ENCODE data around the gene NUDT15. TPM values are rescaled to one million over a fixed set of nuclear protein-coding genes. Genes with fewer than 3 reads are reported as not detected.
"Not testable (repeated sequence)": the region's sequence is repeated elsewhere in the genome, so short reads cannot be mapped to it uniquely, and the experiment has no call there.

The NUDT15 gene
- total and polyA plus RNA-seq, 2 experiments from 2014 or later: 12.7 to 21.9 TPM

DNA sequence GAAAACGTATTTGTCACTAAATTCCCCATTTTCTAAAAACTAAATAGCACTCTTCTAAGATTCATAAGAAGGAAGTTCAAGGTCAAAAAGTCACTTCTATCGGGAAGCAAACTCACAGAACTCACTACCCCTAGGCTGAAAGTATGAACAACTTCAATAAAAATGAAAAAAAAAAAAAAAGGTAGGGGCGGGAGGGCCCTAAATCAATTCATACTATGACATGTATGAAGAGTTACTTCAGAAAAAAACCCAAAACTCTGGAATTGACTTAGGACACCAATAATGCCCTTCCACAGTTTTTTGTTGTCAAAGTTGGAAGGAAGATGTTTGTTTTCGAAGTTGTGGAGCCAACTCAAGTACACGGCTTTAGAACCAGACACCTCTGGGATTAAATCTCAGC lies 37.6 kb upstream of the NUDT15 start:
- Histone ChIP-seq H3K4me1 (ENCODE audit: low read depth) (peaks cover 14% of the 10 kb centered on the region), H3K4me3 (peak overlapping the region; percentile 88), H3K9me3 (ENCODE audit: low read depth) (no peaks in the 10 kb centered on the region), H3K36me3 (peaks cover 7% of the 10 kb centered on the region), H3K27me3 (no peaks in the 10 kb centered on the region), H3K27ac (no peak overlapping the region)
- TF ChIP-seq, protein P1, sequence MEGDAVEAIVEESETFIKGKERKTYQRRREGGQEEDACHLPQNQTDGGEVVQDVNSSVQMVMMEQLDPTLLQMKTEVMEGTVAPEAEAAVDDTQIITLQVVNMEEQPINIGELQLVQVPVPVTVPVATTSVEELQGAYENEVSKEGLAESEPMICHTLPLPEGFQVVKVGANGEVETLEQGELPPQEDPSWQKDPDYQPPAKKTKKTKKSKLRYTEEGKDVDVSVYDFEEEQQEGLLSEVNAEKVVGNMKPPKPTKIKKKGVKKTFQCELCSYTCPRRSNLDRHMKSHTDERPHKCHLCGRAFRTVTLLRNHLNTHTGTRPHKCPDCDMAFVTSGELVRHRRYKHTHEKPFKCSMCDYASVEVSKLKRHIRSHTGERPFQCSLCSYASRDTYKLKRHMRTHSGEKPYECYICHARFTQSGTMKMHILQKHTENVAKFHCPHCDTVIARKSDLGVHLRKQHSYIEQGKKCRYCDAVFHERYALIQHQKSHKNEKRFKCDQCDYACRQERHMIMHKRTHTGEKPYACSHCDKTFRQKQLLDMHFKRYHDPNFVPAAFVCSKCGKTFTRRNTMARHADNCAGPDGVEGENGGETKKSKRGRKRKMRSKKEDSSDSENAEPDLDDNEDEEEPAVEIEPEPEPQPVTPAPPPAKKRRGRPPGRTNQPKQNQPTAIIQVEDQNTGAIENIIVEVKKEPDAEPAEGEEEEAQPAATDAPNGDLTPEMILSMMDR (IDR thresholded peaks at IDR 0.05; ENCODE audit: low read depth, low read length): no peak
- DNase-seq (ENCODE audit: low read depth in 1 of 2, low spot score in 1 of 2): no peak

DNA sequence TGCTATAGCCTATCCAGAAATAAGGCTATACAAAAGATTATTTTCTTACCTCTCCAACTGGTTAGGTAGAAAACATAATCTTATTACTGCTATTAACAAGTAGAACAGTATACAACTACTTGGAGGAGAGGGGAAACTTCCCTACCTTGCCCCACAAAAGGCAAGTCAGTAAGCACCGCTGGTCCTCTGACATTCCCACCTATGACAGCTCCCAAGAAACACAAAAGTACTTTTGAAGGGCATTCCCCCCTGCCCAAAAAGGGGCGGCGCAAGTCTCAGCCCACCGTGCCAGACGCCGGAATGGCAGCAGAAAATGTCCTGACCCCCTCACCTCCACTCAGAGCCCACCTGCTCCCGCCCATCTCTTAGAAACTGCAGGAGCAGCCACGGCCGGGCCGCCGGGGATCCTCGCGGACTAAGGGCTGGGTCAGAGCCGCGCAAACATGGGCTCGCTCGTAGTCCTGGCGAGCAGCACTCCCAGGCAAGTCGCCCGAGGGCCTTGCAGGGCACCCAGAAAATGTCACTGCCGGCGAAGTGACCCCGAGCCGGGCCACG lies 36.9 kb upstream of the NUDT15 start:
- H3K27me3 ChIP-seq: no peaks in the 10 kb centered on the region
- TF ChIP-seq, protein P1 (IDR thresholded peaks at IDR 0.05; ENCODE audit: low read depth, low read length): no peak
- DNase-seq (ENCODE audit: low read depth in 1 of 2, low spot score in 1 of 2): peak in 1 of 2 donors; percentile 58
- no peaks in the 10 kb centered on the region for H3K9me3 ChIP-seq (ENCODE audit: low read depth)
- peak overlapping the region; percentile 88 for H3K4me3 ChIP-seq
- peaks cover 14% of the 10 kb centered on the region for H3K4me1 ChIP-seq (ENCODE audit: low read depth)
- peak overlapping the region; percentile 85 for H3K27ac ChIP-seq
- H3K36me3 ChIP-seq: peaks cover 3% of the 10 kb centered on the region

DNA sequence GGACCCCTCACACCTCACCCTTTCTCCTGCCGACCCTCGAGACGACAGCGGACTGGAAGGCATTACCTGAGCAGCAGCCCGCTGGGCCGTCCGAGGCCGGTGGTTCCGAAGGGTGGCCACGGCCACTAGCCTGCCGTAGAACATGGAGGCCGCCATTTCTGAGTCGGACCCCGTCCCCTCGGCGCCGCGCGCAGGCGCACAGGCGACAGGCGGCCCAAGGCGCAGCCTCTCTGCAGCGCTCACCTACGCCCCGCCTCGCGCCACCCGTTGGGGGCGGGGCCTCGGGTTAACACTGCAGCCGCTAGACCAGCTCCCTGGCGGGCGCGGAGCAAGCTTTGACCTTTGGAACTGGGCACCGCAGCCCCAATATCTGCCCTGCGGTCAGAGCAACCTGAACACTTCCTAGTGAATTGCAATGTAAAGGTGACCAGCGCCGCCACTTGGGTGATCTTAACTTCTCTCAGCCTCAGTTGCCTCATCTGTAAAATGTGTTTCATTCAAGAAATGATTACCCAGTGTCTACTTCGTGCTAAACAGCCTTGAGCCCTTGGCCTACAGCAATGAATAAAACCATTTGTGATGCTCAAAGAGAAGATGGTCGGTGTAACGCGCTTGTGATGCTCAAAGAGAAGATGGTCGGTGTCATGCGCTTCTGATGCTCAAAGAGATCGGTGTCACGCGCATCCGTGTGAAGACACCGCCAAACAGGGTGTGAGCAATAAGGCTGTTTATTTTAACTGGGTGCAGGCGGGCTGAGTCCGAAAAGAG lies 36.2 kb upstream of the NUDT15 start, which contains the start of gene SUCLA2:
Gene SUCLA2, minus strand, starts transcription at position 160 of the 768 bp plus-strand sequence. Its CDS starts 4 bp downstream, at position 156.
- TF ChIP-seq, protein P1 (IDR thresholded peaks at IDR 0.05; ENCODE audit: low read depth, low read length): no peak
- Histone ChIP-seq H3K9me3 (ENCODE audit: low read depth) (no peaks in the 10 kb centered on the region), H3K27ac (peak within 1 kb of the TSS; percentile 85), H3K4me1 (ENCODE audit: low read depth) (peaks cover 14% of the 10 kb centered on the region), H3K36me3 (no peaks in the 10 kb centered on the region), H3K27me3 (no peaks in the 10 kb centered on the region), H3K4me3 (peak within 1 kb of the TSS; percentile 88)
- DNase-seq (ENCODE audit: low read depth in 1 of 2, low spot score in 1 of 2): peak; percentile 92 to 95

DNA sequence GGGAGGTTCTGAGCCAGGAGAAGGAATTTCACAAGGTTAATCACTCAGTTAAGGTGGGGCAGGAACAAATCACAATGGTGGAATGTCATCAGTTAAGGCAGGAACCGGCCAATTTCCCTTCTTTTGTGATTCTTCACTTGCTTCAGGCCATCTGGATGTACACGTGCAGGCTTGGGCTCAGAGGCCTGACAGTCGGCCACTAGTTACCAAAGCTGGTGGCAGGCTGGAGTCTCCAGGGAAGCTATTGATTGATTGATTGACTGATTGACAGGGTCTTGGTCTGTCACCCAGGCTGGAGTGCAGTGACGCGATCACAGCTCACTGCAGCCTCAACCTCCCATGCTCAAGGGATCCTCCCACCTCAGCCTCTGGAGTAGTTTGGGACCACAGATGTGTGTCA lies 35.5 kb upstream of the NUDT15 start:
- peaks cover 14% of the 10 kb centered on the region for H3K4me1 ChIP-seq (ENCODE audit: low read depth)
- H3K9me3 ChIP-seq (ENCODE audit: low read depth); DNase-seq (ENCODE audit: low read depth in 1 of 2, low spot score in 1 of 2); H3K36me3 ChIP-seq; H3K27me3 ChIP-seq; H3K4me3 ChIP-seq; H3K27ac ChIP-seq: not testable (repeated sequence)

DNA sequence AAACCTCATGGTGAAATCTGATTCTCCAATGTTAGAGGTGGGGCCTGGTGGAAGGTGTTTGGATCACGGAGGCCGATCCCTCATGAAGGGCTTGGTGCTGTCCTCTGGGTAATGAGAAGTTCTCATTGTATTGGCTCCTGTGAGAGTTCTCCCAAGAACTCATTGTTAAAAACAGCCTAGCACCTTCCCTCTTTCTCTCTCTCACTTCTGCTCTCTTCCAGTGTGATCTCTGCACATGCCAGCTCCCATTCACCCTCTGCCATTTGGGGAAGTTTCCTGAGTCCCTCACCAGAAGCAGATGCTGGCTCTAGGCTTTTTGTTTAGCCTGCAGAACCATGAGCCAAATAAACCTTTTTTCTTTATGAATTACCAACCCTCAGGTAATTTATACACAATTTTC lies 33.3 kb upstream of the NUDT15 start:
- DNase-seq (ENCODE audit: low read depth in 1 of 2, low spot score in 1 of 2): no peak
- Histone ChIP-seq H3K4me1 (ENCODE audit: low read depth) (peaks cover 6% of the 10 kb centered on the region), H3K36me3 (no peaks in the 10 kb centered on the region), H3K27ac (no peak overlapping the region), H3K4me3 (no peak overlapping the region), H3K27me3 (no peaks in the 10 kb centered on the region), H3K9me3 (ENCODE audit: low read depth) (no peaks in the 10 kb centered on the region)
- TF ChIP-seq, protein P1 (IDR thresholded peaks at IDR 0.05; ENCODE audit: low read depth, low read length): no peak

DNA sequence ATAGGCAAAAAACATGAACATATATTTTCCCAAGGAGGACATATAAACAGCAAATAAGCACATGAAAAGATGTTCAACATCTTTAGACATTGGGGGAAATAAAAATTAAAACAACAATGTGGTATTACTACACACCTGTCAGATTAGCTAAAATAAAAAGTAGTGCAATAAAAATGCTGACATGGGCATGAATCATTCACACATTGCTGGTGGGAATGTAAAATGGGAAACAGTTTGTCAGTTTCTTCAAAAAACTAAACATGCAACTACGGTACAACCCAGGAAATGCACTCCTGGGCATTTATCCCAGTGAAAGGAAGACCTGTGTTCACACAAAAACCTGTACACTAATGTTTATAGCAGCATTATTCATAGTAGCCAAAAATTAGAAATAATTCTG lies 31.1 kb upstream of the NUDT15 start:
- no peak overlapping the region for H3K4me3 ChIP-seq
- H3K36me3 ChIP-seq: no peaks in the 10 kb centered on the region
- no peaks in the 10 kb centered on the region for H3K27me3 ChIP-seq
- TF ChIP-seq, protein P1 (IDR thresholded peaks at IDR 0.05; ENCODE audit: low read depth, low read length): no peak
- DNase-seq (ENCODE audit: low read depth in 1 of 2, low spot score in 1 of 2): no peak
- H3K9me3 ChIP-seq (ENCODE audit: low read depth): no peaks in the 10 kb centered on the region
- H3K4me1 ChIP-seq (ENCODE audit: low read depth): no peaks in the 10 kb centered on the region
- no peak overlapping the region for H3K27ac ChIP-seq

Data from cardiac muscle cell (in vitro differentiated cells and primary cell).